H1 (cell line): ENCODE measurements around the gene XKR7. TPM values are rescaled to one million over a fixed set of nuclear protein-coding genes. Genes with fewer than 3 reads are reported as not detected.

Experiments used
- CTCF ChIA-PET: fragments of 300-600 bp; sonication (Branson Sonifier 250); formaldehyde crosslinking; loops from one replicate; lab custom pipeline; 2021; ENCODE audit not compliant: partially characterized antibody; lab: Charles Lee
- POLR2A ChIA-PET: fragments of 300-600 bp; sonication (Branson Sonifier 250); formaldehyde crosslinking; loops from one replicate; lab custom pipeline; 2021; ENCODE audit warnings: inconsistent platforms; ENCODE audit not compliant: partially characterized antibody; lab: Charles Lee
- DNase-seq, 2 experiments: peaks; one replicate each; pipeline versions ENCODE4 v3.0.0 to v3.0.0-alpha.2; 2010 to 2022; ENCODE audit warnings: low spot score in 2 of 2, low read depth in 1 of 2, mixed read lengths in 1 of 2
- FAIRE-seq: peaks from 2 replicates; lab custom pipeline; 2011; peaks lifted over from hg19 to GRCh38; lab: Jason Lieb, UNC
- H2AFZ ChIP-seq: 2 replicates; pipeline ENCODE4 v1.8.1; 2012; ENCODE audit warnings: low read length, inconsistent platforms
- H2AK5ac ChIP-seq: 2 replicates; pipeline ENCODE4 v1.6.1; 2013; ENCODE audit warnings: low read depth, low read length
- H2BK120ac ChIP-seq: replicated peaks from 2 replicates; pipeline ENCODE3; 2013; ENCODE audit warnings: low read depth, low read length, inconsistent platforms
- H2BK12ac ChIP-seq: 2 replicates; pipeline ENCODE4 v1.6.1; 2013; ENCODE audit warnings: low read depth, low read length
- H2BK15ac ChIP-seq: 2 replicates; pipeline ENCODE4 v1.6.1; 2013; ENCODE audit warnings: low read length
- H2BK20ac ChIP-seq: 2 replicates; pipeline ENCODE4 v1.6.1; 2013; ENCODE audit warnings: low read length
- H2BK5ac ChIP-seq: 2 replicates; pipeline ENCODE4 v1.6.1; 2013; ENCODE audit warnings: low read depth, low read length
- H3K14ac ChIP-seq: 2 replicates; pipeline ENCODE4 v1.6.1; 2013; ENCODE audit warnings: inconsistent platforms; ENCODE audit not compliant: insufficient read length
- H3K18ac ChIP-seq: 2 replicates; pipeline ENCODE4 v1.6.1; 2013; ENCODE audit warnings: low read length; ENCODE audit errors: extremely low read depth
- H3K23ac ChIP-seq: 2 replicates; pipeline ENCODE4 v1.6.1; 2013; ENCODE audit warnings: inconsistent platforms; ENCODE audit not compliant: insufficient read length
- H3K23me2 ChIP-seq: 2 replicates; pipeline ENCODE4 v1.6.1; 2013; ENCODE audit warnings: low read depth, low read length
- H3K27ac ChIP-seq: 2 replicates; pipeline ENCODE4 v1.6.1; 2011; ENCODE audit warnings: low read depth, low read length, inconsistent platforms
- H3K27me3 ChIP-seq, 4 experiments: replicated peaks in 1 of 4; 1 replicate in 1 of 4; 2 replicates in 3 of 4; pipeline versions ENCODE4 v1.6.1 to v1.8.1; 2011 to 2013; ENCODE audit warnings: low read length in 3 of 4, mild to moderate bottlenecking in 3 of 4, inconsistent platforms in 2 of 4, mixed read lengths in 2 of 4, moderate library complexity in 1 of 4; ENCODE audit not compliant: control insufficient read depth in 3 of 4, insufficient read depth in 3 of 4; ENCODE audit errors: extremely low read depth in 1 of 4
- H3K36me3 ChIP-seq, 4 experiments: 2 replicates each; pipeline versions ENCODE4 v1.6.1 to v1.8.1; 2011 to 2013; ENCODE audit warnings: mild to moderate bottlenecking in 4 of 4, low read length in 3 of 4, moderate library complexity in 2 of 4, control low read depth in 1 of 4, inconsistent platforms in 1 of 4; ENCODE audit not compliant: insufficient read depth in 4 of 4, control insufficient read depth in 2 of 4
- H3K4ac ChIP-seq: replicated peaks from 2 replicates; pipeline ENCODE3; 2013; ENCODE audit warnings: low read length, low read depth, mixed read lengths, inconsistent platforms; ENCODE audit not compliant: insufficient read length
- H3K4me1 ChIP-seq, 4 experiments: replicated peaks in 1 of 4; 1 replicate in 1 of 4; 2 replicates in 3 of 4; pipeline versions ENCODE4 v1.6.1 to v1.8.1; 2011 to 2013; ENCODE audit warnings: low read length in 3 of 4, inconsistent platforms in 2 of 4, mixed read lengths in 1 of 4; ENCODE audit not compliant: insufficient read depth in 4 of 4, control insufficient read depth in 3 of 4
- H3K4me2 ChIP-seq, 2 experiments: 2 replicates each; pipeline versions ENCODE4 v1.6.1 to v1.8.1; 2011 to 2013; ENCODE audit warnings: low read depth in 2 of 2, low read length in 2 of 2, control low read depth in 1 of 2, inconsistent platforms in 1 of 2, mild to moderate bottlenecking in 1 of 2; ENCODE audit not compliant: insufficient read depth in 1 of 2
- H3K4me3 ChIP-seq, 4 experiments: fragments of 200-600, 300-600 bp in 1 of 4; sonication (generic), shearing (Covaris generic), sonication (Bioruptor Twin) in 1 of 4; 2 replicates each; pipeline versions ENCODE4 v1.5.1 to v1.8.1; 2011 to 2016; ENCODE audit warnings: low read length in 4 of 4, low read depth in 3 of 4, control low read depth in 2 of 4, inconsistent platforms in 2 of 4, mild to moderate bottlenecking in 2 of 4, mixed read lengths in 1 of 4, moderate library complexity in 1 of 4; ENCODE audit not compliant: insufficient read depth in 2 of 4; ENCODE audit errors: extremely low read depth in 1 of 4
- H3K56ac ChIP-seq: replicated peaks from 2 replicates; pipeline ENCODE3; 2013; ENCODE audit warnings: low read depth, mild to moderate bottlenecking, mixed read lengths, low read length, inconsistent platforms; ENCODE audit not compliant: insufficient read length
- H3K79me1 ChIP-seq: 2 replicates; pipeline ENCODE4 v1.6.1; 2013; ENCODE audit warnings: low read depth, low read length, control low read depth
- H3K79me2 ChIP-seq, 2 experiments: 2 replicates each; pipeline versions ENCODE4 v1.6.1 to v1.8.1; 2012 to 2013; ENCODE audit warnings: low read length in 2 of 2, mild to moderate bottlenecking in 2 of 2, inconsistent platforms in 1 of 2; ENCODE audit not compliant: insufficient read depth in 2 of 2, control insufficient read depth in 1 of 2
- H3K9ac ChIP-seq, 4 experiments: replicated peaks in 1 of 4; 1 replicate in 1 of 4; 2 replicates in 3 of 4; pipeline versions ENCODE4 v1.6.1 to v1.8.1; 2011 to 2013; ENCODE audit warnings: low read depth in 3 of 4, low read length in 3 of 4, control low read depth in 2 of 4, mild to moderate bottlenecking in 2 of 4, moderate library complexity in 2 of 4, inconsistent platforms in 1 of 4; ENCODE audit errors: extremely low read depth in 1 of 4
- H3K9me3 ChIP-seq, 2 experiments: 2 replicates each; pipeline versions ENCODE4 v1.6.1 to v1.8.1; 2012 to 2013; ENCODE audit warnings: mild to moderate bottlenecking in 2 of 2, moderate library complexity in 2 of 2, control low read depth in 1 of 2, inconsistent platforms in 1 of 2, low read depth in 1 of 2, low read length in 1 of 2, mixed read lengths in 1 of 2; ENCODE audit not compliant: insufficient read depth in 2 of 2
- H4K20me1 ChIP-seq, 2 experiments: replicated peaks in 1 of 2; 2 replicates each; pipeline versions ENCODE3 to v1.8.1; 2011 to 2013; ENCODE audit warnings: inconsistent platforms in 2 of 2, low read length in 2 of 2, mild to moderate bottlenecking in 1 of 2; ENCODE audit not compliant: insufficient read depth in 2 of 2, control insufficient read depth in 1 of 2
- H4K5ac ChIP-seq: 2 replicates; pipeline ENCODE4 v1.6.1; 2013; ENCODE audit warnings: low read length, low read depth, mixed read lengths, inconsistent platforms; ENCODE audit not compliant: insufficient read length
- H4K8ac ChIP-seq: 2 replicates; pipeline ENCODE4 v1.8.0; 2013; ENCODE audit warnings: mild to moderate bottlenecking, moderate library complexity, low read length, inconsistent platforms; ENCODE audit not compliant: insufficient read depth; ENCODE audit errors: extremely low read depth
- H4K91ac ChIP-seq: replicated peaks from 2 replicates; pipeline ENCODE3; 2013; ENCODE audit warnings: low read length, mixed read lengths, inconsistent platforms; ENCODE audit not compliant: insufficient read length
- ATF3 ChIP-seq: IDR thresholded peaks from 2 replicates; pipeline ENCODE4 v1.6.1; 2011; ENCODE audit warnings: low read depth, mild to moderate bottlenecking, low read length; ENCODE audit not compliant: insufficient read depth
- GTF2F1 ChIP-seq: IDR thresholded peaks from 2 replicates; pipeline ENCODE4 v1.6.1; 2012; ENCODE audit warnings: low read depth, low read length, improper control_type of control experiment, borderline replicate concordance
- JUN ChIP-seq: IDR thresholded peaks from 2 replicates; pipeline ENCODE4 v1.6.1; 2011; ENCODE audit warnings: low read depth, mild to moderate bottlenecking, improper control_type of control experiment, low read length
- POLR2A ChIP-seq, 2 experiments: IDR thresholded peaks; 1 replicate in 1 of 2; 2 replicates in 1 of 2; pipeline ENCODE4 v1.6.1; 2011; ENCODE audit warnings: low read depth in 2 of 2, low read length in 2 of 2, mild to moderate bottlenecking in 2 of 2; ENCODE audit errors: control extremely low read depth in 1 of 2
- SIN3A ChIP-seq, 2 experiments: IDR thresholded peaks in 1 of 2; conservative IDR thresholded peaks in 1 of 2; 2 replicates each; pipeline ENCODE4 v1.6.1; 2011 to 2012; ENCODE audit warnings: low read length in 2 of 2, improper control_type of control experiment in 1 of 2, low read depth in 1 of 2, mild to moderate bottlenecking in 1 of 2
- SIX5 ChIP-seq: IDR thresholded peaks from 2 replicates; pipeline ENCODE4 v1.6.1; 2011; ENCODE audit warnings: mild to moderate bottlenecking, low read depth, low read length
- SP2 ChIP-seq: IDR thresholded peaks from 2 replicates; pipeline ENCODE4 v1.6.1; 2012; ENCODE audit warnings: mild to moderate bottlenecking, low read length, inconsistent platforms
- TEAD4 ChIP-seq: IDR thresholded peaks from 2 replicates; pipeline ENCODE4 v1.6.1; 2012; ENCODE audit warnings: low read depth, low read length, inconsistent platforms, mixed read lengths
- WGBS, 2 experiments: shearing (Covaris generic) in 1 of 2; methylation state at CpG; one replicate each; pipeline versions ENCODE4 v1.1.6 to v1.1.7; 2013 to 2015; ENCODE audit warnings: low lambda C conversion rate in 2 of 2, mixed read lengths in 2 of 2, inconsistent platforms in 1 of 2, low coverage in 1 of 2, missing lambda C conversion rate in 1 of 2; ENCODE audit not compliant: insufficient replicate concordance in 2 of 2, insufficient coverage in 1 of 2, insufficient read length in 1 of 2; ENCODE audit errors: extremely low coverage in 1 of 2, missing lambda C conversion rate in 1 of 2; 5-methylcytosine and 5-hydroxymethylcytosine counted together
- polyA plus RNA-seq, 7 experiments: library from polyadenylated mRNA; depleted of rRNA in 3 of 7; stranded (reverse) in 5 of 7; unstranded in 2 of 7; fragments of >200 nt in 5 of 7; fragments of 200-250 nt in 2 of 7; gene quantifications; 1 replicate in 5 of 7; 2 replicates in 1 of 7; 4 replicates in 1 of 7; pipeline versions ENCODE4 v1.2.1 to v1.2.3, GENCODE V29; 2011 to 2013; ENCODE audit warnings: missing spikeins in 2 of 7, mixed read lengths in 2 of 7
- total RNA-seq: library from RNA; stranded (reverse); fragmentation: NEBNext Ultra II Directional; extraction: Animal tissue kit (Norgen Biotek cat#: 25700); gene quantifications from 2 replicates; pipeline ENCODE4 v1.2.1, GENCODE V29; 2021
- TF ChIP-seq, protein P1 (sequence below): IDR thresholded peaks from 2 replicates; pipeline ENCODE4 v1.6.1; 2011; ENCODE audit warnings: low read length, improper control_type of control experiment

XKR7 gene
- total and polyA plus RNA-seq, 2 of the 8 experiments (the other 6 are each of a cell fraction or from before 2014, with no cell fraction given): 1.8 to 2.4 TPM

DNA sequence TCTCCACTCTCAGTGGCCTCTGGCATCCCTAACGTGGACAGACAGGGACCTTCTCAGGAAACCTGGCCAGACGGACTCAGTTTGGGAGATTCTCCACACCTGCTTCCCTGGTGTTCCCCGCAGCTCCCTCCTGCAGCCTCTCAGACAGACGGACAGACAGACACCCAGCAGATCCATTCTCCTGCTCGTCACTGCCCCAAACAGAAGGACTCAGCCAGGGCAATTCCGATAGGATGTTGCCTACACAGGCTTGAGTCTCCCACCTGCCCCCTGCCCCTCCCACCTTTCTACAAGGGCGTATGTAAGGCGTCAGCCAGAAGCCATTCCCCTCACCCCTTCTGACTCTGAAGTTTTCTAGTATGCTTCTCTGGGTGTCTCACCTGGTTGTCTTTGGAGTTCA lies 42.7 kb downstream of the XKR7 start:
- Histone ChIP-seq H4K91ac (peak overlapping the region; percentile 4), H2BK15ac (0 out of 2 replicates have a peak overlapping the region, but pooled peaks have one; percentile 46), H3K36me3 (no peaks in the 10 kb centered on the region), H3K4me2 (peak overlapping the region in 1 of 2 experiments; percentile 33; a peak in 1 of 4 replicates), H3K9me3 (no peaks in the 10 kb centered on the region), H3K14ac (no peak overlapping the region), H3K27me3 (no peaks in the 10 kb centered on the region; a peak in 1 of 7 replicates), H2AFZ (0 out of 2 replicates have a peak overlapping the region, but pooled peaks have one; percentile 26), H3K56ac (no peak overlapping the region), H3K23me2 (peaks cover 2% of the 10 kb centered on the region; the same call in 1 of the 2 replicates), H2BK12ac (peak overlapping the region; percentile 42; the same call in 1 of the 2 replicates), H2BK5ac (peak overlapping the region; percentile 66; the same call in 1 of the 2 replicates), H2AK5ac (no peak overlapping the region), H3K18ac (peak overlapping the region; percentile 67; the same call in 1 of the 2 replicates), H3K4ac (no peak overlapping the region), H2BK120ac (no peak overlapping the region), H4K5ac (no peak overlapping the region), H4K8ac (no peak overlapping the region), H3K4me1 (peaks cover 19 to 25% (median 22%) of the 10 kb centered on the region in 4 experiments), H3K4me3 (no peak overlapping the region; a peak in 1 of 8 replicates), H3K23ac (no peak overlapping the region), H3K79me1 (no peaks in the 10 kb centered on the region), H3K9ac (no peak overlapping the region), H4K20me1 (no peaks in the 10 kb centered on the region)
- FAIRE-seq (peak; percentile 7), DNase-seq (peak in 1 of 2 experiments; percentile 52)
- WGBS, 2 experiments: 44% methylated on average over 8 of the region's 8 CpGs; no CpG with 5 or more reads in 1 of the 2 experiments
- ChIA-PET POLR2A (no interaction called here), CTCF (interaction anchor here (1.0 kb wide), 1 partner anchor 159 kb away, joined by 3 read pairs; no protein-coding TSS in a partner anchor)
- TF ChIP-seq JUN (no peak), POLR2A (IDR thresholded peaks at IDR 0.05; ENCODE audit: control extremely low read depth in 1 of 2, low read depth in 2 of 2, low read length in 2 of 2) (no peak), GTF2F1 (no peak), SP2 (no peak), TEAD4 (no peak), ATF3 (no peak), SIX5 (no peak), SIN3A (conservative IDR thresholded peaks at IDR 0.05 in 1 of 2, IDR thresholded peaks at IDR 0.05 in 1 of 2; ENCODE audit: low read depth in 1 of 2, low read length in 2 of 2) (no peak)
- TF ChIP-seq, protein P1, sequence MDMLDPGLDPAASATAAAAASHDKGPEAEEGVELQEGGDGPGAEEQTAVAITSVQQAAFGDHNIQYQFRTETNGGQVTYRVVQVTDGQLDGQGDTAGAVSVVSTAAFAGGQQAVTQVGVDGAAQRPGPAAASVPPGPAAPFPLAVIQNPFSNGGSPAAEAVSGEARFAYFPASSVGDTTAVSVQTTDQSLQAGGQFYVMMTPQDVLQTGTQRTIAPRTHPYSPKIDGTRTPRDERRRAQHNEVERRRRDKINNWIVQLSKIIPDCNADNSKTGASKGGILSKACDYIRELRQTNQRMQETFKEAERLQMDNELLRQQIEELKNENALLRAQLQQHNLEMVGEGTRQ: no peak
- TF ChIP-seq, all 59 proteins: peak for 0
- H2BK20ac ChIP-seq: no peak overlapping the region
- H3K79me2 ChIP-seq: no peaks in the 10 kb centered on the region
- no peak overlapping the region for H3K27ac ChIP-seq
